Liver (tissue), 9 donors: ENCODE measurements around the gene CACNA1E. TPM values are rescaled to one million over a fixed set of nuclear protein-coding genes. Genes with fewer than 3 reads are reported as not detected.
"Not testable (repeated sequence)": the region's sequence is repeated elsewhere in the genome, so short reads cannot be mapped to it uniquely, and the experiment has no call there.

Experiments
- DNase-seq: peaks from one replicate; pipeline ENCODE4 v3.0.0-alpha.2; 2017; ENCODE audit warnings: low spot score
- H3K27ac ChIP-seq, 2 donors: one replicate each; pipeline ENCODE4 v1.7.0; 2013; ENCODE audit warnings: inconsistent platforms in 2 of 2, low read length in 2 of 2, control low read depth in 1 of 2, low read depth in 1 of 2, mild to moderate bottlenecking in 1 of 2
- H3K27me3 ChIP-seq, 4 donors: one replicate each; pipeline versions ENCODE4 v1.6.1 to v1.7.0; 2013; ENCODE audit warnings: low read length in 3 of 4, inconsistent platforms in 1 of 4, mild to moderate bottlenecking in 1 of 4, moderate library complexity in 1 of 4; ENCODE audit not compliant: control insufficient read depth in 4 of 4, insufficient read depth in 4 of 4
- H3K36me3 ChIP-seq, 4 donors: one replicate each; pipeline versions ENCODE4 v1.6.1 to v1.7.0; 2013; ENCODE audit warnings: low read length in 3 of 4, mild to moderate bottlenecking in 3 of 4, low read depth in 1 of 4, moderate library complexity in 1 of 4; ENCODE audit not compliant: control insufficient read depth in 4 of 4, insufficient read depth in 3 of 4
- H3K4me1 ChIP-seq, 4 donors: one replicate each; pipeline versions ENCODE4 v1.6.1 to v1.7.0; 2013; ENCODE audit warnings: low read length in 3 of 4, mild to moderate bottlenecking in 3 of 4, moderate library complexity in 1 of 4; ENCODE audit not compliant: control insufficient read depth in 4 of 4, insufficient read depth in 4 of 4
- H3K4me3 ChIP-seq, 3 donors: one replicate each; pipeline versions ENCODE4 v1.6.1 to v1.7.0; 2013; ENCODE audit warnings: low read length in 3 of 3, control low read depth in 1 of 3, low read depth in 1 of 3, mild to moderate bottlenecking in 1 of 3
- H3K9ac ChIP-seq, 2 donors: one replicate each; pipeline ENCODE4 v1.7.0; 2013; ENCODE audit warnings: low read length in 2 of 2, mild to moderate bottlenecking in 2 of 2, moderate library complexity in 2 of 2, control low read depth in 1 of 2, low read depth in 1 of 2
- H3K9me3 ChIP-seq, 4 donors: one replicate each; pipeline versions ENCODE4 v1.6.1 to v1.7.0; 2013; ENCODE audit warnings: low read length in 3 of 4; ENCODE audit not compliant: control insufficient read depth in 4 of 4
- EGR1 ChIP-seq, 2 donors: IDR thresholded peaks; 2 replicates each; pipeline ENCODE4 v1.6.1; 2016 to 2018; ENCODE audit warnings: antibody characterized with exemption in 2 of 2, low read depth in 2 of 2
- FOXA1 ChIP-seq: IDR thresholded peaks from 2 replicates; pipeline ENCODE4 v1.6.1; 2016; ENCODE audit warnings: antibody characterized with exemption
- FOXA2 ChIP-seq: IDR thresholded peaks from 2 replicates; pipeline ENCODE4 v1.6.1; 2016; ENCODE audit warnings: antibody characterized with exemption
- GABPA ChIP-seq, 2 donors: IDR thresholded peaks in 1 of 2; conservative IDR thresholded peaks in 1 of 2; 2 replicates each; pipeline ENCODE4 v1.6.1; 2016; ENCODE audit warnings: antibody characterized with exemption in 2 of 2, mild to moderate bottlenecking in 1 of 2, moderate library complexity in 1 of 2
- HNF4A ChIP-seq, 2 donors: conservative IDR thresholded peaks; 2 replicates each; pipeline ENCODE4 v1.6.1; 2016; ENCODE audit warnings: antibody characterized with exemption in 2 of 2, mild to moderate bottlenecking in 2 of 2
- JUND ChIP-seq, 2 donors: IDR thresholded peaks; 2 replicates each; pipeline ENCODE4 v1.6.1; 2016; ENCODE audit warnings: antibody characterized with exemption in 2 of 2
- NR2F2 ChIP-seq: IDR thresholded peaks from 2 replicates; pipeline ENCODE4 v1.6.1; 2016; ENCODE audit warnings: antibody characterized with exemption
- RAD21 ChIP-seq, 2 donors: IDR thresholded peaks; 2 replicates each; pipeline ENCODE4 v1.6.1; 2016; ENCODE audit warnings: antibody characterized with exemption in 2 of 2, mild to moderate bottlenecking in 2 of 2
- RXRA ChIP-seq, 2 donors: IDR thresholded peaks; 2 replicates each; pipeline ENCODE4 v1.6.1; 2017 to 2018; ENCODE audit warnings: antibody characterized with exemption in 2 of 2, mild to moderate bottlenecking in 1 of 2
- WGBS: extraction: QIAGEN DNeasy Blood & Tissue Kit; methylation state at CpG from one replicate; pipeline ENCODE4 v1.1.7; 2013; 5-methylcytosine and 5-hydroxymethylcytosine counted together
- polyA plus RNA-seq, 2 donors: library from polyadenylated mRNA; stranded (reverse) in 1 of 2; unstranded in 1 of 2; fragments of 200-250 nt in 1 of 2; fragments of >200 nt in 1 of 2; fragmentation: Nextera tagmentation in 1 of 2; extraction: Ambion mirVana in 1 of 2; gene quantifications; one replicate each; pipeline versions ENCODE4 v1.2.1 to v1.2.3, GENCODE V29; 2013 to 2015
- total RNA-seq, 2 donors: library from RNA; depleted of rRNA; stranded (reverse); fragments of >200 nt; gene quantifications; one replicate each; pipeline ENCODE4 v1.2.3, GENCODE V29; 2014
- TF ChIP-seq, protein P1 (sequence below): IDR thresholded peaks from 2 replicates; pipeline ENCODE4 v1.6.1; 2016; ENCODE audit warnings: antibody characterized with exemption
- TF ChIP-seq, protein P2 (sequence below): IDR thresholded peaks from 2 replicates; pipeline ENCODE4 v1.6.1; 2016; ENCODE audit warnings: antibody characterized with exemption
- TF ChIP-seq, protein P3 (sequence below): IDR thresholded peaks from 2 replicates; pipeline ENCODE4 v1.6.1; 2016; ENCODE audit warnings: antibody characterized with exemption
- TF ChIP-seq, protein P4 (sequence below): fragments of 150-350 bp; IDR thresholded peaks from 2 replicates; pipeline ENCODE4 v1.5.1; 2017; ENCODE audit warnings: improper control_type of control experiment, low read depth, low read length; ENCODE audit not compliant: missing input control
- TF ChIP-seq, protein P5 (sequence below): IDR thresholded peaks from 2 replicates; pipeline ENCODE4 v1.6.1; 2016; ENCODE audit warnings: antibody characterized with exemption, mild to moderate bottlenecking
- donor health status: healthy.
- donor health status: healthy.
- donor health status: healthy.
- donor health status: healthy.
- donor health status: healthy.

The CACNA1E gene
- total and polyA plus RNA-seq, 4 donors = under 0.01 to 0.08 (median 0.01) TPM; not detected in 1

DNA sequence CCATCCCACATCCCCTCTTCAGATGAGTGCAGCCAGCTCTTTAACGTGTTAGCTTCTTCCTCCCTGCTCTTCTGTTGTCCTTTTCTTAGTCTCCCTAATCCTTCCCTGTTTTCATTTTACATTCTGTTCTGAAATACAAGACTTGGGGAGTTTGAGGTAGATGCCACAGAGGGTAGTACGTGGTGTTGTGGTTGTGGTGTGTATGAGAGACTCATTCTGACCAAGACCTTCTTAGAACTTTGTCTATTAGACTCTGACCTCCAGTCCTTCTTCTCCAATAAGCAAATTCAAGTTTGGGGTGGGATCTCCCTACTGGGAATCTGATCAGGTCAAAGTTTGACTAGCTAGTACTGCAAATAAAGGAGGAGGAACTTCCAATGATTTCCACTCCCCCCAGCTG is 39.5 kb downstream of the CACNA1E start:
- no peak overlapping the region for H3K4me3 ChIP-seq
- no peaks in the 10 kb centered on the region for H3K4me1 ChIP-seq
- no peaks in the 10 kb centered on the region for H3K27me3 ChIP-seq
- WGBS = 60% methylated on average over 2 of the region's 2 CpGs
- TF ChIP-seq, protein P1, sequence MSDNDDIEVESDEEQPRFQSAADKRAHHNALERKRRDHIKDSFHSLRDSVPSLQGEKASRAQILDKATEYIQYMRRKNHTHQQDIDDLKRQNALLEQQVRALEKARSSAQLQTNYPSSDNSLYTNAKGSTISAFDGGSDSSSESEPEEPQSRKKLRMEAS = no peak
- TF ChIP-seq, protein P2, sequence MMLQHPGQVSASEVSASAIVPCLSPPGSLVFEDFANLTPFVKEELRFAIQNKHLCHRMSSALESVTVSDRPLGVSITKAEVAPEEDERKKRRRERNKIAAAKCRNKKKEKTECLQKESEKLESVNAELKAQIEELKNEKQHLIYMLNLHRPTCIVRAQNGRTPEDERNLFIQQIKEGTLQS = no peak
- TF ChIP-seq RAD21 (IDR thresholded peaks at IDR 0.05) (no peak), HNF4A (conservative IDR thresholded peaks at IDR 0.05) (no peak), RXRA (IDR thresholded peaks at IDR 0.05) (no peak), EGR1 (IDR thresholded peaks at IDR 0.05; ENCODE audit: low read depth in 2 of 2) (no peak), FOXA1 (no peak)
- TF ChIP-seq, protein P3, sequence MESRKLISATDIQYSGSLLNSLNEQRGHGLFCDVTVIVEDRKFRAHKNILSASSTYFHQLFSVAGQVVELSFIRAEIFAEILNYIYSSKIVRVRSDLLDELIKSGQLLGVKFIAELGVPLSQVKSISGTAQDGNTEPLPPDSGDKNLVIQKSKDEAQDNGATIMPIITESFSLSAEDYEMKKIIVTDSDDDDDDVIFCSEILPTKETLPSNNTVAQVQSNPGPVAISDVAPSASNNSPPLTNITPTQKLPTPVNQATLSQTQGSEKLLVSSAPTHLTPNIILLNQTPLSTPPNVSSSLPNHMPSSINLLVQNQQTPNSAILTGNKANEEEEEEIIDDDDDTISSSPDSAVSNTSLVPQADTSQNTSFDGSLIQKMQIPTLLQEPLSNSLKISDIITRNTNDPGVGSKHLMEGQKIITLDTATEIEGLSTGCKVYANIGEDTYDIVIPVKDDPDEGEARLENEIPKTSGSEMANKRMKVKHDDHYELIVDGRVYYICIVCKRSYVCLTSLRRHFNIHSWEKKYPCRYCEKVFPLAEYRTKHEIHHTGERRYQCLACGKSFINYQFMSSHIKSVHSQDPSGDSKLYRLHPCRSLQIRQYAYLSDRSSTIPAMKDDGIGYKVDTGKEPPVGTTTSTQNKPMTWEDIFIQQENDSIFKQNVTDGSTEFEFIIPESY = no peak
- TF ChIP-seq, protein P4, sequence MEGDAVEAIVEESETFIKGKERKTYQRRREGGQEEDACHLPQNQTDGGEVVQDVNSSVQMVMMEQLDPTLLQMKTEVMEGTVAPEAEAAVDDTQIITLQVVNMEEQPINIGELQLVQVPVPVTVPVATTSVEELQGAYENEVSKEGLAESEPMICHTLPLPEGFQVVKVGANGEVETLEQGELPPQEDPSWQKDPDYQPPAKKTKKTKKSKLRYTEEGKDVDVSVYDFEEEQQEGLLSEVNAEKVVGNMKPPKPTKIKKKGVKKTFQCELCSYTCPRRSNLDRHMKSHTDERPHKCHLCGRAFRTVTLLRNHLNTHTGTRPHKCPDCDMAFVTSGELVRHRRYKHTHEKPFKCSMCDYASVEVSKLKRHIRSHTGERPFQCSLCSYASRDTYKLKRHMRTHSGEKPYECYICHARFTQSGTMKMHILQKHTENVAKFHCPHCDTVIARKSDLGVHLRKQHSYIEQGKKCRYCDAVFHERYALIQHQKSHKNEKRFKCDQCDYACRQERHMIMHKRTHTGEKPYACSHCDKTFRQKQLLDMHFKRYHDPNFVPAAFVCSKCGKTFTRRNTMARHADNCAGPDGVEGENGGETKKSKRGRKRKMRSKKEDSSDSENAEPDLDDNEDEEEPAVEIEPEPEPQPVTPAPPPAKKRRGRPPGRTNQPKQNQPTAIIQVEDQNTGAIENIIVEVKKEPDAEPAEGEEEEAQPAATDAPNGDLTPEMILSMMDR = no peak
- H3K36me3 ChIP-seq = no peaks in the 10 kb centered on the region
- no peak for DNase-seq
- H3K9me3 ChIP-seq = peaks cover 0 to under 1% (median 0%) of the 10 kb centered on the region in 4 donors
- H3K9ac ChIP-seq = no peak overlapping the region
- H3K27ac ChIP-seq = no peak overlapping the region

DNA sequence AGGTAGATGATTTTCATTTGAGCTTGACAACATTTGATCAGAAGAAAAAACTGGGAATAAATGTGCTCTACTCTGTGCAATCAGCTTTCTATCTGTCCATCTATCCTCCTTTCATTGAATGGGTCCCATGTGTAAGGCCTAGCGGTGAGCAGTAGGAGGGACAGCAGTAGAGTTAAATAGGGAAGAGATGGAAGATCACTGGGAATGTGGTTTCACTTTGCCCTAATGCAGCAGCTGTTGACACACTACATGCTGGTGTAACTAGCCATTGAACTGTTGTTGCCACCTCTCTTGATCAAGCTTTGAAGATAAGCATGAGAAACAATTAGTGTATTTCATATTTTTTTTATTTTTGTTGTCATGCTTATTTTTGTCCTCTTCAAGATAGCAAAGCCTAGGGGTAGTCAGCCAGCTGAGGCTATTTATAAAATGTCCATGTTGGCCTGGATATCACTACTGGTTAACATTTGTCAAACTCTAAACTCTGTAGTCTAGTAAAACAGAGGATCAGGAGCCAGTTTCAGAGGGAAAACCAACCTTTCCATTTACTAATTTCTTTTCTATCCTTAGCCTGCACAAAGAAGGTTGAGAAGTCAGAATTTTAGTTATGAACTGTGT is 41.9 kb downstream of the CACNA1E start:
- no peak for DNase-seq
- H3K9ac ChIP-seq = no peak overlapping the region
- peaks cover 0 to 5% (median 1%) of the 10 kb centered on the region in 4 donors for H3K9me3 ChIP-seq
- no peaks in the 10 kb centered on the region for H3K4me1 ChIP-seq
- H3K27ac ChIP-seq = no peak overlapping the region
- TF ChIP-seq, protein P4 = no peak
- TF ChIP-seq GABPA (IDR thresholded peaks at IDR 0.05 in 1 of 2, conservative IDR thresholded peaks at IDR 0.05 in 1 of 2) = no peak
- no peak for TF ChIP-seq NR2F2
- TF ChIP-seq, protein P3 = no peak
- TF ChIP-seq RXRA (IDR thresholded peaks at IDR 0.05) = no peak
- TF ChIP-seq, protein P1 = no peak
- no peak for TF ChIP-seq RAD21 (IDR thresholded peaks at IDR 0.05)
- no peak for TF ChIP-seq FOXA2
- no peak for TF ChIP-seq JUND (IDR thresholded peaks at IDR 0.05)
- no peak for TF ChIP-seq HNF4A (conservative IDR thresholded peaks at IDR 0.05)
- TF ChIP-seq, protein P5, sequence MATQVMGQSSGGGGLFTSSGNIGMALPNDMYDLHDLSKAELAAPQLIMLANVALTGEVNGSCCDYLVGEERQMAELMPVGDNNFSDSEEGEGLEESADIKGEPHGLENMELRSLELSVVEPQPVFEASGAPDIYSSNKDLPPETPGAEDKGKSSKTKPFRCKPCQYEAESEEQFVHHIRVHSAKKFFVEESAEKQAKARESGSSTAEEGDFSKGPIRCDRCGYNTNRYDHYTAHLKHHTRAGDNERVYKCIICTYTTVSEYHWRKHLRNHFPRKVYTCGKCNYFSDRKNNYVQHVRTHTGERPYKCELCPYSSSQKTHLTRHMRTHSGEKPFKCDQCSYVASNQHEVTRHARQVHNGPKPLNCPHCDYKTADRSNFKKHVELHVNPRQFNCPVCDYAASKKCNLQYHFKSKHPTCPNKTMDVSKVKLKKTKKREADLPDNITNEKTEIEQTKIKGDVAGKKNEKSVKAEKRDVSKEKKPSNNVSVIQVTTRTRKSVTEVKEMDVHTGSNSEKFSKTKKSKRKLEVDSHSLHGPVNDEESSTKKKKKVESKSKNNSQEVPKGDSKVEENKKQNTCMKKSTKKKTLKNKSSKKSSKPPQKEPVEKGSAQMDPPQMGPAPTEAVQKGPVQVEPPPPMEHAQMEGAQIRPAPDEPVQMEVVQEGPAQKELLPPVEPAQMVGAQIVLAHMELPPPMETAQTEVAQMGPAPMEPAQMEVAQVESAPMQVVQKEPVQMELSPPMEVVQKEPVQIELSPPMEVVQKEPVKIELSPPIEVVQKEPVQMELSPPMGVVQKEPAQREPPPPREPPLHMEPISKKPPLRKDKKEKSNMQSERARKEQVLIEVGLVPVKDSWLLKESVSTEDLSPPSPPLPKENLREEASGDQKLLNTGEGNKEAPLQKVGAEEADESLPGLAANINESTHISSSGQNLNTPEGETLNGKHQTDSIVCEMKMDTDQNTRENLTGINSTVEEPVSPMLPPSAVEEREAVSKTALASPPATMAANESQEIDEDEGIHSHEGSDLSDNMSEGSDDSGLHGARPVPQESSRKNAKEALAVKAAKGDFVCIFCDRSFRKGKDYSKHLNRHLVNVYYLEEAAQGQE = no peak
- WGBS = 97% methylated on average over 1 of the region's 1 CpG
- no peaks in the 10 kb centered on the region for H3K27me3 ChIP-seq
- no peak overlapping the region for H3K4me3 ChIP-seq
- no peaks in the 10 kb centered on the region for H3K36me3 ChIP-seq

DNA sequence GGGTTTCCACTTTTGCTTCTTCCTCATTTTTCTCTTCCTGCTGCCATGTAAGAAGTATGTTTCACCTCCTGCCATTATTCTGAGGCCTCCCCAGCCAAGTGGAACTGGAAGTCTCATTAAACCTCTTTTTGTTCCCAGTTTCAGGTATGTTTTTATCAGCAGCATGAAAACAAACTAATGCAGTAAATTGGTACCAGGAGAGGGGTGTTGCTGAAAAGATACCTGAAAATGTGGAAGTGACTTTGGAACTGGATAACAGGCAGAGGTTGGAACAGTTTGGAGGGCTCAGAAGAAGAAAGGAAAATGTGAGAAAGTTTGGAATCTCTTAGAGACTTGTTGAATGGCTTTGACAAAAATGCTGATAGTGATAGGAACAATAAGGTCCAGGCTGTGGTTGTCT is 44.9 kb downstream of the CACNA1E start:
- DNase-seq, H3K4me3 ChIP-seq, H3K27me3 ChIP-seq, H3K9me3 ChIP-seq, H3K27ac ChIP-seq, H3K4me1 ChIP-seq, H3K9ac ChIP-seq, H3K36me3 ChIP-seq: not testable (repeated sequence)
